Mononuclear cell (primary cell): ENCODE measurements around the gene TLCD3A. TPM values are rescaled to one million over a fixed set of nuclear protein-coding genes. Genes with fewer than 3 reads are reported as not detected.
"Not testable (repeated sequence)": the region's sequence is repeated elsewhere in the genome, so short reads cannot be mapped to it uniquely, and the experiment has no call there.

Experiments used
- H3K27me3 ChIP-seq: 2 replicates; pipeline ENCODE4 v1.6.0; 2011; ENCODE audit warnings: low read length, control low read depth; ENCODE audit not compliant: insufficient read depth
- H3K4me1 ChIP-seq: 2 replicates; pipeline ENCODE4 v1.5.1; 2011; ENCODE audit warnings: mild to moderate bottlenecking, low read length, control low read depth; ENCODE audit not compliant: insufficient read depth
- H3K4me3 ChIP-seq: 2 replicates; pipeline ENCODE4 v1.5.1; 2011; ENCODE audit warnings: mild to moderate bottlenecking, low read length, moderate library complexity
- H3K9me3 ChIP-seq: 2 replicates; pipeline ENCODE4 v1.5.1; 2011; ENCODE audit warnings: low read depth, mild to moderate bottlenecking, control low read depth, low read length
- total RNA-seq: library from RNA; depleted of rRNA; stranded (reverse); fragments of >200 nt; gene quantifications from one replicate; pipeline ENCODE4 v1.2.3, GENCODE V29; 2012

The TLCD3A gene
- total RNA-seq, 1 donor = 0.31 TPM

DNA sequence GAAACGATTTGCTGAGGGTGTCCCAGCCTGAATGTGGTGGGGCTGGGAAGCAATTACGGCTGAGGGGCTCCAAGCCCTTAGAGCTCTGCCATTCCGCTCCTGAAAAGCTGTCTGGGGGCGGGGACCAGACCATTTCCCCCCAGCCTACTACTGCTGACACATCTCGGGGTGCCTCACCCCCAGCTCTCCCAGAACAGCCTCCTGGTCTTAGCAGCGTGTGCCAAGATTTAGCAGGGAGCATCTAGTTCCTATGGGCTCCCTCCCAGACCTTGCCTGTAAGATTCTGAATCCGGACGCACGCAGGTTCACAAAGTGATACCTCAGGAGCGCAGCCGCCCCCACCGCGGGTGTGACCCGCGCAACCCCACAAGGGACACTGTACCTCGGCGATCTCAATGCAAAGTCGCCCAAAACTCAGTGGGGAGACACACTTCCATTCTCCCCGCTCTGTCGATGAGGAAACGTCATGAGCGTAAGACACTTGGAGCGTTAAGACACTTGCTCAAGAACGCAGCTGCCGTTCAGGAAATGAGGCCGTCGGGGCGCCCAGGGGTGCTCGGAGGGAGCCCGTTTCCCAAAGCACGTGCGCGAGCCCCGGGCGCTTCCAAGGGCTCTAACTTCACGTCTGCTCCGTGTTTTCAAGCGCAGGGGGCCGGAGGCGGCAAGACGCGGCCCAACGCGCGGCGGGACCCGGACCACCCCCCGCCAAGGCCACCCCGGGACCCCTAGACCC is 19.0 kb downstream of the TLCD3A start:
- H3K9me3 ChIP-seq = no peaks in the 10 kb centered on the region
- H3K27me3 ChIP-seq = no peaks in the 10 kb centered on the region
- peaks cover 26% of the 10 kb centered on the region for H3K4me1 ChIP-seq
- peak overlapping the region; percentile 65 for H3K4me3 ChIP-seq

- Histone ChIP-seq H3K9me3 (no peaks in the 10 kb centered on the region), H3K4me3 (peak within 1 kb of the TSS; percentile 65), H3K27me3 (no peaks in the 10 kb centered on the region), H3K4me1 (peaks cover 26% of the 10 kb centered on the region)
These were observed 19.7 kb downstream of the TLCD3A start, which contains the start of gene GEMIN4 for GRCh38 chr17:752002-752619. Gene GEMIN4, minus strand, starts transcription at chr17:752264. Its CDS starts 122 bp downstream, at chr17:752142.

- Histone ChIP-seq H3K4me3 (peak overlapping the region; percentile 65), H3K4me1 (peaks cover 26% of the 10 kb centered on the region), H3K27me3 (no peaks in the 10 kb centered on the region), H3K9me3 (no peaks in the 10 kb centered on the region)
These were observed 20.3 kb downstream of the TLCD3A start for GRCh38 chr17:752620-753219.

DNA sequence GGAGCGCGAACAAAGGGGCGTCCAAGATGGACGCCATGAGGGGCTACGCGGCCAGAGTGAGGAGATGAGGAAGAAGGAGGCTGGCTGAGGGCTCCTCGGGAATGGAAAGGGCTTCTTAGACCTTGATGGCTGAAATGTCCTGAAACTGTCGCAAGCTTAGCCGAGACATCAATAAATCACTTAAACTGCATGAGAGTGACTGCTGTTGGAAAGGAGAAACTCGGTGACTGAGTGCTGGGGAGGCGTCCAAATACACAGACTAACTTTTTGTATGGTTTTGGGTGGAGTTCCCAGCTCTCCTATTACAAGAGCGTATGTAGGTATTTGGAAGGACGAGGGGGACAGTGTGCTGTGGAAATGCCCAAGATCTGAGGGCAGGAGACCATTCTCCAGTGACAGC is 21.0 kb downstream of the TLCD3A start:
- H3K27me3 ChIP-seq = no peaks in the 10 kb centered on the region

GRCh38 chr17:755319-755961 is 23.0 kb downstream of the TLCD3A start:
- H3K27me3 ChIP-seq, H3K4me3 ChIP-seq, H3K9me3 ChIP-seq: not testable (repeated sequence)
- peaks cover 19% of the 10 kb centered on the region for H3K4me1 ChIP-seq

More for the DNA sequence above, 21.0 kb downstream of the TLCD3A start:
- Histone ChIP-seq H3K9me3 (no peaks in the 10 kb centered on the region), H3K4me3 (no peak overlapping the region), H3K4me1 (peaks cover 26% of the 10 kb centered on the region)

GRCh38 chr17:756010-756567 is 23.7 kb downstream of the TLCD3A start:
- not testable (repeated sequence) for H3K27me3 ChIP-seq, H3K9me3 ChIP-seq, H3K4me3 ChIP-seq
- H3K4me1 ChIP-seq = peaks cover 12% of the 10 kb centered on the region

GRCh38 chr17:759964-760363 is 27.6 kb downstream of the TLCD3A start:
- Histone ChIP-seq H3K4me1 (no peaks in the 10 kb centered on the region), H3K27me3 (no peaks in the 10 kb centered on the region), H3K9me3 (no peaks in the 10 kb centered on the region), H3K4me3 (no peak overlapping the region)

GRCh38 chr17:760371-760770 is 28.0 kb downstream of the TLCD3A start:
- H3K4me1 ChIP-seq = no peaks in the 10 kb centered on the region
- H3K9me3 ChIP-seq = no peaks in the 10 kb centered on the region
- no peaks in the 10 kb centered on the region for H3K27me3 ChIP-seq
- no peak overlapping the region for H3K4me3 ChIP-seq

DNA sequence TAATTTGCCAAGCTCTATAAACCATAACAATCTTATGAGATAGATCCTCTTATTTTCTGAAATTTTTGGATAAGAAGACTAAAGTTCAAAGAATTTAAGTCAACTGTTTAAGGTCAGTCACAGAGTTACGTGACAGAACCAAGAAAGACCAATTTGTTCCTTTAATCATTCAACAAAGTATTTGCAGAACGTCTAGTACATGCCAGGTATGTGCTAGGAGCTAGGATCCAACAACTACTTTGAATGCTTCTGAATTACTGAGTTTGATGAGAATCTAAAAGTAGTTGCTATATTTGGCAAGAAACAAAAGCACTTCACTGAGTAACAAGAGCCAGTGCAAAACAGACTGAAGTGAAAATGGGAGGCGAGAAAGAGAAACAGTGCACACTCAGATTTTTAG is 34.7 kb downstream of the TLCD3A start:
- H3K4me1 ChIP-seq = no peaks in the 10 kb centered on the region
- H3K4me3 ChIP-seq = no peak overlapping the region
- H3K27me3 ChIP-seq = no peaks in the 10 kb centered on the region
- no peaks in the 10 kb centered on the region for H3K9me3 ChIP-seq

DNA sequence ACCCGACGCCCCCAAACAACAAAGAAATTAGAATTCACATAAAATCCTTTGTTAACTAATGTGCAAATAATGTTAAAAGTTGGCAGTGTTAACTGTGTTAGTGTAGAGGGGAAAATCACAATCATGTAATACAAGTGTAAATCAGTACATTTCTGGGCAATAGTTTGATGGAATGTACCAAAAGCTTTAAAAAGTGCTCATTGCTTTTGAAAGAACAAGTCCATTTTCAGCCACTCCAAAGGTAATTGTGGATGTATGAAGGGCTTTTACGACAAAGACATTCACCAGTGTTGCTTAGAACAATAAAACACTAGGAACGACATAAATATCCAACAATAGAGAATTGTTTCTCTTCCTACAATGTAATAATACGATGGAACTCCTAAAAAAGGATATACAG is 40.6 kb downstream of the TLCD3A start:
- H3K9me3 ChIP-seq = no peaks in the 10 kb centered on the region
- no peak overlapping the region for H3K4me3 ChIP-seq
- H3K4me1 ChIP-seq = no peaks in the 10 kb centered on the region
- no peaks in the 10 kb centered on the region for H3K27me3 ChIP-seq

DNA sequence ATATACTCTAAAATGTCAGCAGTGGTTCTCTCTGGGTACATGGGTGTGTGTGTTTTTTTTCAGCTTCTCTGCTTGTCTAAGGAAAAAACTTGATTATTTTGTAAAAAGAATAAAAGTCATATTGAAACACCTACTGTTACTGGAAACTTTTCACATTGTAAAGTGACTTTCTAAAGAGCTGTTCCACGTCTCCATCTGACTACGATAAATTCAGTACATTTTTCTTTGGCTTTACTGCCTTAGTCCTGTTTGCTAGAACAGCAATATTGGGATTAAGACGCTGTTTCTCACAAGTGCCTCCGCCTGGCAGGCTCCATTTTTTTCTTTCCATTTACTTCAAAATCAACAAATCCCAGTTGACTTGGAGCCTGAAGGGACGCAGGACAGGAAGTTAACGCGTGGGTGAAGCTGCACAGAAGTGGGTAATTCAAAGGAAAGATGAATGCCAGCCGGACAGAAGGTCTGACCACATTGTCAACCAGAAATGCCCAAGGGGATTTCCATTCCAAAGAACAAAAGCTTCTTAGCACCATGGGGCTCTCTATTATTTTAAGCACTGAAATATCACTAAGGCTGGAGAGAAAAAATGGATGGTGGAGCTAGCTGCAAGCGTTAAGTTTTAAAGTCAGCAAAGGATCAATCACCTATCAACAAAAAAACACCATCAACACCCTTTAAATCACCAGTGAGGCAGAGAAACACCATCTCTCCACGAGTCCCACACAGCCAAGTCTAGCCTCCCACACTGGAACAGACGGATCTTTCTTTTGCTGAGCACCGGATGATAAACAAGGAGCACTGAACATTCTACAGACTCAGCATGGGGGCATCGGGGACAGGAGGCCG is 41.3 kb downstream of the TLCD3A start:
- no peaks in the 10 kb centered on the region for H3K27me3 ChIP-seq
- no peak overlapping the region for H3K4me3 ChIP-seq
- H3K9me3 ChIP-seq = no peaks in the 10 kb centered on the region
- no peaks in the 10 kb centered on the region for H3K4me1 ChIP-seq

- Histone ChIP-seq H3K9me3 (no peaks in the 10 kb centered on the region), H3K4me1 (no peaks in the 10 kb centered on the region), H3K27me3 (no peaks in the 10 kb centered on the region), H3K4me3 (no peak overlapping the region)
These were observed 41.9 kb downstream of the TLCD3A start for GRCh38 chr17:774313-774584.

GRCh38 chr17:778096-778495 is 45.7 kb downstream of the TLCD3A start:
- H3K4me3 ChIP-seq = no peak overlapping the region
- no peaks in the 10 kb centered on the region for H3K27me3 ChIP-seq
- peaks cover 14% of the 10 kb centered on the region for H3K4me1 ChIP-seq
- no peaks in the 10 kb centered on the region for H3K9me3 ChIP-seq

DNA sequence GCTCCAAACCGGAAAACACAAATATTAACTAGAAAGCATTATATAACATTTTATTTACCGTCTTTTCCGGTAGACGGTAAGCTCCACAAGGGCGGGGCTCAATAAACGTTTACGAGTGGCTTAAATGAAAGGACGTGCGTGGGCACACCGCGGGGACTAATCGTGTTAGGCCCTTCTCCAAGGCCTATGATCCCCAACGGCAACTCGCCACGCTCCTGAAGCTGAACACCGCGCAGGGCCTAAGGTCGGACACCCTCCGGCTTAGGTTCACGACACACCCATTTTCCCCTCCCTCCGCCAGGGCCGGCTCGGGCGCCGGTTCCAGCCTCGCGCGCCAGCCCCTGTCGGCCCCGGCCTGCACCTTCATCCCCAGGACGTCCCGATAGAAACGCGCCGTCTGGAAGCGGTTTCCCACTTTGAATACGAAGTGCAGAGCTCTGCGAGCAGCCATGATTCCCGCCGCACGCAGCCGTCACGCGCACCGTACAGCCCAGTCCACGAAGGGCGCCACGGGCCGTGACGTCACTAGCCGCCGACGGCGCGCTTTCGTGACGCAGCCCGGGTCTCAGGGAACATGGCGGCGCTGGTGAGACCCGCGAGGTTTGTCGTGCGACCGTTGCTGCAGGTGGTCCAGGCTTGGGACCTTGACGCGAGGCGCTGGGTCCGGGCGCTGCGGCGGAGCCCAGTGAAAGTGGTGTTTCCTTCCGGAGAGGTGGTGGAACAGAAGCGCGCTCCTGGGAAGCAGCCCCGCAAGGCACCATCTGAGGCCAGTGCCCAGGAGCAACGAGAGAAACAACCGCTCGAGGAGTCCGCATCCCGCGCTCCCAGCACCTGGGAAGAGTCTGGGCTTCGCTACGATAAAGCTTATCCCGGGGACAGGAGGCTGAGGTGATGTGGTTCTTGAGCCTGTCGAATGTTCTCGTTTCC is 49.7 kb downstream of the TLCD3A start, which contains the start of the genes GLOD4 and MRM3:
Gene GLOD4 (minus strand): TSS at position 476 of the 927 bp plus-strand sequence. CDS start 25 bp downstream, at position 451.
Gene MRM3 (plus strand): TSS at position 549 of the 927 bp plus-strand sequence. CDS start 26 bp downstream, at position 575.
- H3K9me3 ChIP-seq = no peaks in the 10 kb centered on the region
- H3K4me1 ChIP-seq = peaks cover 19% of the 10 kb centered on the region
- H3K27me3 ChIP-seq = no peaks in the 10 kb centered on the region
- peak within 1 kb of the TSS; percentile 74 for H3K4me3 ChIP-seq
